PC-3 (cell line): ENCODE measurements around the gene SLC7A5. TPM values are rescaled to one million over a fixed set of nuclear protein-coding genes. Genes with fewer than 3 reads are reported as not detected.
A peak's percentile ranks its signal among the peaks of the same experiment; 100 is the strongest.

Source experiments
- ATAC-seq: fragments of 200-7000 bp; cut with Tn5 transposase; 2 replicates; pipeline ENCODE4 v1.9.1; 2020; ENCODE audit warnings: mild to moderate bottlenecking, moderate library complexity
- BruUV-seq: library from RNA; stranded (reverse); fragments of 400-500 nt; replicated peaks from 2 replicates; lab custom pipeline; 2021; lab: Mats Ljungman, UMichigan
- CTCF ChIA-PET: fragments of 300-600 bp; sonication (Branson Sonifier 250); formaldehyde crosslinking; loops from one replicate; lab custom pipeline; 2022; ENCODE audit warnings: antibody characterized with exemption; lab: Charles Lee
- POLR2A ChIA-PET: fragments of 300-600 bp; sonication (Branson Sonifier 250); formaldehyde crosslinking; loops from one replicate; lab custom pipeline; 2022; ENCODE audit warnings: antibody characterized with exemption; ENCODE audit not compliant: unreplicated experiment; lab: Charles Lee
- DNase-seq: peaks from one replicate; pipeline ENCODE4 v3.0.0-alpha.2; 2015
- H2AFZ ChIP-seq: fragments of 300-600 bp; sonication (generic); 2 replicates; pipeline ENCODE4 v1.6.0; 2016; ENCODE audit warnings: antibody characterized with exemption, low read length
- H3F3A ChIP-seq: fragments of 300-600 bp; sonication (generic); one replicate; pipeline ENCODE4 v1.6.0; 2017; ENCODE audit warnings: antibody characterized with exemption, low read length, control low read depth, mild to moderate bottlenecking; ENCODE audit not compliant: unreplicated experiment
- H3K27ac ChIP-seq: fragments of 300-600 bp; sonication (generic); 2 replicates; pipeline ENCODE4 v1.5.1; 2016; ENCODE audit warnings: mild to moderate bottlenecking, low read length
- H3K27me3 ChIP-seq: fragments of 300-600 bp; sonication (generic); 2 replicates; pipeline ENCODE4 v1.6.1; 2016; ENCODE audit warnings: low read length, mixed read lengths
- H3K36me3 ChIP-seq: fragments of 300-600 bp; sonication (generic); 2 replicates; pipeline ENCODE4 v1.6.1; 2016; ENCODE audit warnings: low read depth, mixed run types, low read length, mixed read lengths
- H3K4me1 ChIP-seq: fragments of 300-600 bp; sonication (generic); 2 replicates; pipeline ENCODE4 v1.5.1; 2016; ENCODE audit warnings: low read length; ENCODE audit not compliant: insufficient read depth
- H3K4me2 ChIP-seq: fragments of 300-600 bp; sonication (generic); 2 replicates; pipeline ENCODE4 v1.6.0; 2016; ENCODE audit warnings: low read length
- H3K4me3 ChIP-seq: fragments of 300-600 bp; sonication (generic); 2 replicates; pipeline ENCODE4 v1.5.1; 2016; ENCODE audit warnings: mild to moderate bottlenecking, low read length, mixed read lengths
- H3K79me2 ChIP-seq: fragments of 300-600 bp; sonication (generic); 2 replicates; pipeline ENCODE4 v1.6.1; 2017; ENCODE audit warnings: low read length, mixed read lengths
- H3K9ac ChIP-seq: fragments of 300-600 bp; sonication (generic); 2 replicates; pipeline ENCODE4 v1.6.0; 2016; ENCODE audit warnings: mild to moderate bottlenecking, low read length
- H3K9me2 ChIP-seq: fragments of 300-600 bp; sonication (generic); replicated peaks from 2 replicates; pipeline ENCODE4 v1.6.1; 2016; ENCODE audit warnings: mixed run types, low read length, mixed read lengths
- H3K9me3 ChIP-seq: fragments of 300-600 bp; sonication (generic); 2 replicates; pipeline ENCODE4 v1.6.1; 2016; ENCODE audit warnings: low read length, mixed read lengths
- H4K20me1 ChIP-seq: fragments of 300-600 bp; sonication (generic); 2 replicates; pipeline ENCODE4 v1.6.1; 2016; ENCODE audit warnings: low read length, mixed read lengths
- EZH2 ChIP-seq: fragments of 300-600 bp; sonication (generic); IDR thresholded peaks from one replicate; pipeline ENCODE4 v1.6.1; 2017; ENCODE audit warnings: antibody characterized with exemption, mild to moderate bottlenecking, low read length; ENCODE audit not compliant: unreplicated experiment
- EZH2phosphoT487 ChIP-seq: fragments of 300-600 bp; sonication (generic); IDR thresholded peaks from 2 replicates; pipeline ENCODE4 v1.6.1; 2018; ENCODE audit warnings: mild to moderate bottlenecking, antibody characterized with exemption, low read length, borderline replicate concordance
- intact Hi-C: fragments of 100-400 bp; cut with micrococcal nuclease; formaldehyde crosslinking; loops from 2 replicates; pipeline ENCODE4 v1.9.0; 2023
- total RNA-seq: library from RNA; depleted of rRNA; stranded (reverse); fragments of >200 nt; gene quantifications from 2 replicates; pipeline ENCODE4 v1.2.3, GENCODE V29; 2014
- TF ChIP-seq, protein P1 (sequence below): fragments of 300-600 bp; sonication (generic); conservative IDR thresholded peaks from 2 replicates; pipeline ENCODE4 v1.5.1; 2017; ENCODE audit warnings: antibody characterized with exemption, low read depth, mild to moderate bottlenecking, low read length

Gene SLC7A5
- total RNA-seq, 1 experiment from 2014 or later: 93.2 TPM

DNA sequence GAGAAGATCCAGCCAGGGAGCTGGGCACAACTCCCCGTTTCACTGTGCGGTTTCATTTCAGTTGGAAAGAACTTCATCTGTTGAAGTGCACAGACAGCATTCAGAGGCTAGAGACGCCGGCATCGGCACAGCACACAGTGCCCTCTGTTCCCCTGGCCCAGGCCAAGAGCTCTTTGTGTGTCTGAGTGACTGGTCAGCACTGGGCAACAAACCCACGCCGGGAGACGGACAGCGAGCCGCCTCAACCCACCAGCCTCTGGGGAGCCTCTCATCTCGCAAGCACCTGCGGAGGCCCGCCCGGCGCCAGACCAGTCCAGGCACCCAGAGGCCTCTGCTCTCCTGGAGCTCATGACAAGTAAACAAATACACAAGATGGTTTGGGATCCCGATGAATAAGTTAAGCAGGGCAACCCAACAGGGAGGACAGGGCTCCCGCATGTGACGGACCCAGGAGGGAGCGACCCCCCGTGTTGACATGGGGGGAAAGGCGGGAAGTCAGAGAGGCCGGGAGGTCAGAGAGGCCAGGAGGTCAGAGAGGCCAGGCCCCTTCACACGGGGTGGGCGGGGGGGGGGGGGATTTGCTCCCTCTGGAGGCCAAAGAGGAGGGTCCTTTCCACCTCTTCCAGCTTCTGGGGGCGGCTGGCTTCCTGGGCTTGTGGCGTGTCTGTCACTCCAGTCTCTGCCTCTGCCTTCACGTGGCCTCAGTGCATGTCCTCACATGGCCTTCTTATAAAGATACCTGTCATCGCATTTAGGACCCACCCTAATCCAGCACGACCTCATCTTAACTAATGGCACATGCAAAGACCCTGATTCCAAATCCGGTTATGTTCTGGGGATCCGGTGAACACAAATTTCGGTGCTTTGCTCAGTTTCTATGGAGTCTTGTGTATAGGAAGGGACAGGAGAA lies 77.8 kb downstream of the SLC7A5 start:
- H3K4me2 ChIP-seq: no peak overlapping the region
- H3K79me2 ChIP-seq: no peaks in the 10 kb centered on the region
- no peaks in the 10 kb centered on the region for H3K36me3 ChIP-seq
- intact Hi-C loops: no loop called here
- H4K20me1 ChIP-seq: no peaks in the 10 kb centered on the region
- no peak overlapping the region for H3K4me3 ChIP-seq
- H3K9me2 ChIP-seq: no peaks in the 10 kb centered on the region
- DNase-seq (no peak), ATAC-seq (no peak)
- CTCF ChIA-PET: no interaction called here
- no peak overlapping the region for H3K9ac ChIP-seq
- no peaks in the 10 kb centered on the region for H3K27me3 ChIP-seq
- no peaks in the 10 kb centered on the region for H3F3A ChIP-seq
- BruUV-seq: no TSS peak
- H2AFZ ChIP-seq: no peak overlapping the region
- no peak for TF ChIP-seq EZH2phosphoT487
- TF ChIP-seq, protein P1, sequence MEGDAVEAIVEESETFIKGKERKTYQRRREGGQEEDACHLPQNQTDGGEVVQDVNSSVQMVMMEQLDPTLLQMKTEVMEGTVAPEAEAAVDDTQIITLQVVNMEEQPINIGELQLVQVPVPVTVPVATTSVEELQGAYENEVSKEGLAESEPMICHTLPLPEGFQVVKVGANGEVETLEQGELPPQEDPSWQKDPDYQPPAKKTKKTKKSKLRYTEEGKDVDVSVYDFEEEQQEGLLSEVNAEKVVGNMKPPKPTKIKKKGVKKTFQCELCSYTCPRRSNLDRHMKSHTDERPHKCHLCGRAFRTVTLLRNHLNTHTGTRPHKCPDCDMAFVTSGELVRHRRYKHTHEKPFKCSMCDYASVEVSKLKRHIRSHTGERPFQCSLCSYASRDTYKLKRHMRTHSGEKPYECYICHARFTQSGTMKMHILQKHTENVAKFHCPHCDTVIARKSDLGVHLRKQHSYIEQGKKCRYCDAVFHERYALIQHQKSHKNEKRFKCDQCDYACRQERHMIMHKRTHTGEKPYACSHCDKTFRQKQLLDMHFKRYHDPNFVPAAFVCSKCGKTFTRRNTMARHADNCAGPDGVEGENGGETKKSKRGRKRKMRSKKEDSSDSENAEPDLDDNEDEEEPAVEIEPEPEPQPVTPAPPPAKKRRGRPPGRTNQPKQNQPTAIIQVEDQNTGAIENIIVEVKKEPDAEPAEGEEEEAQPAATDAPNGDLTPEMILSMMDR: no peak
- TF ChIP-seq EZH2: no peak
- no peak overlapping the region for H3K27ac ChIP-seq
- H3K9me3 ChIP-seq: no peaks in the 10 kb centered on the region
- H3K4me1 ChIP-seq: peaks cover 17% of the 10 kb centered on the region
- POLR2A ChIA-PET: no interaction called here

DNA sequence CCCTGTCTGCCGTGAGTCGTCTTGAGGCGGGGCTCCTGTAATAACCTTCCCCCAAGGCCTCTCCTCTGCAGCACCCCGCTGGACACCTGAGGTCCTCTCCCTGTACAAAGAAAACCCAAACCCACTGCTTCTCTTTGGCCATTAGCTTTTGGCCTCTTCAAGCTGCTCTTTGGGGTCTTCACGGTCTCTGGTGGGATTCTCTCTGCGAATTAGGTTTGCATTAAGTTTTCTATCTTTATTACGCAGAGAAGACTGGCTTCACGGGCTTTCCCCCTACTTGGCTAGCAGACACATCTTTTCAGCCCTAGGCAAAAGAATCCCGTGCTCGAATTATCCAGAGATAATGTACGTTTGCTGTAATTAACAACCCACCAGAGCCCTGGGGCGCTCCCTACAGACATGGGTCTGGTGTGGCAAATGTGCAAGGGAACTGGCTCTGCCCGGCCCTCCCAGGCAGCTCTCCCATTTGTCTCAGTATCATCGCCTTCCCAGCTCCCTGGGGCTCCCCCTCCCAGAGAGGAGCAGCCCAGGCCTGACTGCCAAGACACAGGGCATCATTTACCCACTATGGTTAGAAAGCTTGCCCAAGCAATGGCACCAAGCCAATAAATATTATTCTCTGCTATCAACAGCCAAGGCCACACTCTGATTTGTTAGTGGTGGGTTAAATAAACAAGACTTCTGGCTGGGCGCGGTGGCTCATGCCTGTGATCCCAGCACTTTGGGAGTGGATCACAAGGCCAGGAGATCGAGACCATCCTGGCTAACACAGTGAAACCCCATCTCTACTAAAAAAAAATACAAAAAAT lies 78.8 kb downstream of the SLC7A5 start:
- BruUV-seq: no TSS peak
- ATAC-seq: peak; percentile 52
- Histone ChIP-seq H3K4me1 (peaks cover 17% of the 10 kb centered on the region), H3K9ac (peak overlapping the region; percentile 42; the same call in 1 of the 2 replicates), H3K9me3 (no peaks in the 10 kb centered on the region), H3K27ac (peak overlapping the region; percentile 76), H3K79me2 (no peaks in the 10 kb centered on the region), H4K20me1 (no peaks in the 10 kb centered on the region), H3F3A (no peaks in the 10 kb centered on the region), H3K4me3 (no peak overlapping the region), H2AFZ (peak overlapping the region; percentile 66), H3K36me3 (no peaks in the 10 kb centered on the region), H3K9me2 (no peaks in the 10 kb centered on the region), H3K4me2 (peak overlapping the region; percentile 62), H3K27me3 (no peaks in the 10 kb centered on the region)
- peak; percentile 44 for DNase-seq
- ChIA-PET POLR2A (no interaction called here), CTCF (no interaction called here)
- TF ChIP-seq EZH2phosphoT487 (no peak), EZH2 (no peak)
- TF ChIP-seq, protein P1: no peak
- intact Hi-C loops: no loop called here
